Caco-2 (cell line): ENCODE results near the gene VENTX. TPM values are rescaled to one million over a fixed set of nuclear protein-coding genes. Genes with fewer than 3 reads are reported as not detected.

Source experiments
- BruUV-seq: library from RNA; stranded (reverse); fragments of 400-500 nt; replicated peaks from 2 replicates; lab custom pipeline; 2021; lab: Mats Ljungman, UMichigan
- CTCF ChIA-PET: fragments of 300-600 bp; sonication (Branson Sonifier 250); formaldehyde crosslinking; loops from one replicate; lab custom pipeline; 2022; ENCODE audit warnings: antibody characterized with exemption; lab: Charles Lee
- POLR2A ChIA-PET: fragments of 300-600 bp; sonication (Branson Sonifier 250); formaldehyde crosslinking; loops from one replicate; lab custom pipeline; 2022; ENCODE audit warnings: antibody characterized with exemption; lab: Charles Lee
- DNase-seq, 2 experiments: peaks; one replicate each; pipeline versions ENCODE4 v3.0.0 to v3.0.0-alpha.2; 2020 to 2022
- H3K27me3 ChIP-seq: replicated peaks from 2 replicates; pipeline ENCODE4 v1.6.0; 2011; ENCODE audit warnings: low read length; ENCODE audit not compliant: control insufficient read depth, insufficient read depth
- H3K36me3 ChIP-seq: 2 replicates; pipeline ENCODE4 v1.5.1; 2011; ENCODE audit warnings: low read length; ENCODE audit not compliant: control insufficient read depth, insufficient read depth
- H3K4me1 ChIP-seq: fragments of 250-450 bp; sonication (Bioruptor Pico); 2 replicates; pipeline ENCODE4 v1.5.1; 2020; ENCODE audit warnings: mild to moderate bottlenecking
- H3K4me3 ChIP-seq: 2 replicates; pipeline ENCODE4 v1.5.1; 2011; ENCODE audit warnings: low read depth, mild to moderate bottlenecking, control low read depth, low read length
- H3K9me3 ChIP-seq: fragments of 250-450 bp; sonication (Bioruptor Pico); 2 replicates; pipeline ENCODE4 v1.5.1; 2020; ENCODE audit warnings: mild to moderate bottlenecking, moderate library complexity
- H3K27ac Mint-ChIP-seq: one replicate; pipeline ENCODE4 v1.8.0; 2022; ENCODE audit warnings: mixed read lengths; ENCODE audit not compliant: unreplicated experiment
- H3K27me3 Mint-ChIP-seq: one replicate; pipeline ENCODE4 v1.8.0; 2022; ENCODE audit warnings: mixed read lengths; ENCODE audit not compliant: insufficient read depth, unreplicated experiment
- H3K36me3 Mint-ChIP-seq: one replicate; pipeline ENCODE4 v1.8.0; 2022; ENCODE audit warnings: mild to moderate bottlenecking, mixed read lengths; ENCODE audit not compliant: insufficient read depth, unreplicated experiment
- H3K4me1 Mint-ChIP-seq: one replicate; pipeline ENCODE4 v1.8.0; 2022; ENCODE audit warnings: low read depth, mixed read lengths; ENCODE audit not compliant: unreplicated experiment
- H3K4me3 Mint-ChIP-seq: one replicate; pipeline ENCODE4 v1.8.0; 2022; ENCODE audit warnings: mild to moderate bottlenecking, moderate library complexity, mixed read lengths; ENCODE audit not compliant: unreplicated experiment
- H3K9me3 Mint-ChIP-seq: one replicate; pipeline ENCODE4 v1.8.0; 2022; ENCODE audit warnings: mixed read lengths; ENCODE audit not compliant: unreplicated experiment
- intact Hi-C: fragments of 100-400 bp; cut with micrococcal nuclease; formaldehyde crosslinking; loops from one replicate; pipeline ENCODE4 v1.10.0; 2022; ENCODE audit not compliant: unreplicated experiment
- total RNA-seq: library from RNA; stranded (reverse); gene quantifications from 2 replicates; pipeline ENCODE4 v1.2.3, GENCODE V29; 2022
- TF ChIP-seq, protein P1 (sequence below), 2 experiments: fragments of 200-600 bp in 1 of 2; IDR thresholded peaks; 1 replicate in 1 of 2; 2 replicates in 1 of 2; pipeline versions ENCODE4 v1.5.1 to v1.8.0; 2011 to 2022; ENCODE audit warnings: antibody characterized with exemption in 1 of 2, control low read depth in 1 of 2, inconsistent platforms in 1 of 2, low read depth in 1 of 2, low read length in 1 of 2, mild to moderate bottlenecking in 1 of 2, moderate library complexity in 1 of 2; ENCODE audit not compliant: insufficient read depth in 1 of 2, severe bottlenecking in 1 of 2, unreplicated experiment in 1 of 2

Gene VENTX
- total RNA-seq, 1 experiment from 2014 or later, result not detected

DNA sequence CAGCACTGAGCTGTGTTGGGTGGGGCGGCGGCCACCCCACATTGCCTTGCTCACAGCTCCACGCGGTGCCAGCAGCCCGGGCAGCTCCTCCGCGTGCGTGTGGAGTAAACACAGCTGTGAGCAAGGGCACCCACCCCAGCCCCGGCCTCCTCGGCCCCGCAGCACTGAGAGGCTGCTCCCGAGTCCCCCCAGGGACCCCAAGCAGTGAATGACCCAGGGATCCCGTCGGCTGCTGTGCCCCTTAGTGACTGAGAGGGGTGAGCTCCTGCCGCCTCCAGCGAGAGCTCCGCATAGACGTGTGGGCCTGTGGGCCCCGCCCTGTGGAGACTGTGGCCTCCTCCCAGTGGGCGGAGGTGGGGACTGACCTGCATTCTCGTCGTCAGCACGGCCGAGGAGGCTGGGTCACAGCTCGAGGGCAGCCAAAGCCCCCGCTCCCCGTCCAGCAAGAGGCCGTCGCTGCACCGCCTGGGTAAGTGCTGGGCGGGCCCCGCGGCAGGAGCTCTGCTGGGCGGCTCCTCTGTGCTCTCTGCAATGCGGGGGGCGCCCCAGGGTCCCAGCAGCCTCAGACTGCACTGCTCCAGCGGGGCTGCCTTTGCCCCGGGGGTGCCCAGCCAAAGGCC, 37.6 kb upstream of the VENTX start:
- TF ChIP-seq, protein P1, sequence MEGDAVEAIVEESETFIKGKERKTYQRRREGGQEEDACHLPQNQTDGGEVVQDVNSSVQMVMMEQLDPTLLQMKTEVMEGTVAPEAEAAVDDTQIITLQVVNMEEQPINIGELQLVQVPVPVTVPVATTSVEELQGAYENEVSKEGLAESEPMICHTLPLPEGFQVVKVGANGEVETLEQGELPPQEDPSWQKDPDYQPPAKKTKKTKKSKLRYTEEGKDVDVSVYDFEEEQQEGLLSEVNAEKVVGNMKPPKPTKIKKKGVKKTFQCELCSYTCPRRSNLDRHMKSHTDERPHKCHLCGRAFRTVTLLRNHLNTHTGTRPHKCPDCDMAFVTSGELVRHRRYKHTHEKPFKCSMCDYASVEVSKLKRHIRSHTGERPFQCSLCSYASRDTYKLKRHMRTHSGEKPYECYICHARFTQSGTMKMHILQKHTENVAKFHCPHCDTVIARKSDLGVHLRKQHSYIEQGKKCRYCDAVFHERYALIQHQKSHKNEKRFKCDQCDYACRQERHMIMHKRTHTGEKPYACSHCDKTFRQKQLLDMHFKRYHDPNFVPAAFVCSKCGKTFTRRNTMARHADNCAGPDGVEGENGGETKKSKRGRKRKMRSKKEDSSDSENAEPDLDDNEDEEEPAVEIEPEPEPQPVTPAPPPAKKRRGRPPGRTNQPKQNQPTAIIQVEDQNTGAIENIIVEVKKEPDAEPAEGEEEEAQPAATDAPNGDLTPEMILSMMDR (IDR thresholded peaks at IDR 0.05; ENCODE audit: insufficient read depth in 1 of 2, low read depth in 1 of 2, low read length in 1 of 2, severe bottlenecking in 1 of 2, unreplicated experiment in 1 of 2), result no peak
- POLR2A ChIA-PET, result no interaction called here
- H3K9me3 Mint-ChIP-seq, result no peaks in the 10 kb centered on the region
- Histone ChIP-seq H3K27me3 (0 out of 2 replicates have a peak, but pooled peaks cover 1% of the 10 kb centered on the region), H3K9me3 (no peaks in the 10 kb centered on the region), H3K36me3 (no peaks in the 10 kb centered on the region), H3K4me1 (no peaks in the 10 kb centered on the region), H3K4me3 (no peak overlapping the region)
- no peak overlapping the region for H3K4me3 Mint-ChIP-seq
- no peak for DNase-seq
- intact Hi-C loops, result no loop called here
- H3K27me3 Mint-ChIP-seq, result peaks cover 8% of the 10 kb centered on the region
- H3K36me3 Mint-ChIP-seq, result no peaks in the 10 kb centered on the region
- CTCF ChIA-PET, result no interaction called here
- H3K27ac Mint-ChIP-seq, result no peak overlapping the region
- BruUV-seq, result no TSS peak
- no peaks in the 10 kb centered on the region for H3K4me1 Mint-ChIP-seq

DNA sequence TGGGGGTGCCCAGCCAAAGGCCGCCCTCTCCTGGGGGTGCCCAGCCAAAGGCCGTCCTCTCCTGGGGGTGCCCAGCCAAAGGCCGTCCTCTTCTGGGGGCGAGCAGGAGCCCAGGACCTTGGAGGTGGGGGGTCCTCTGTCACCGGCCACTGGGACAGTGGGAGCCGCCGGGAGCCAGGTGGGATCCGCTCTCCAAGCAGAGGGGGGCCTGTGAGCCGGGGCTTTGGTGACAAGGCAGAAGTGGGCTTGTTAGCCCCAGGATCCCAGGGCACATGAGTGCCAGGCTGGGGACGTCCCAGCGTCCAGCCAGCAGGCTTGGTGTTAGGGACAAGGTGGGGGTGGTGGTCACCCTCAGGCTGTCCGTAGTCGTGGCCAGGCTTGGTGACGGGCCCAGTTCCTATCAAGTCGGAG, 37.0 kb upstream of the VENTX start:
- TF ChIP-seq, protein P1 (IDR thresholded peaks at IDR 0.05; ENCODE audit: insufficient read depth in 1 of 2, low read depth in 1 of 2, low read length in 1 of 2, severe bottlenecking in 1 of 2, unreplicated experiment in 1 of 2), result no peak
- Mint-ChIP-seq H3K27ac (no peak overlapping the region), H3K9me3 (no peaks in the 10 kb centered on the region), H3K27me3 (peaks cover 8% of the 10 kb centered on the region), H3K4me1 (no peaks in the 10 kb centered on the region), H3K36me3 (no peaks in the 10 kb centered on the region), H3K4me3 (no peak overlapping the region)
- Histone ChIP-seq H3K9me3 (no peaks in the 10 kb centered on the region), H3K4me3 (no peak overlapping the region), H3K36me3 (no peaks in the 10 kb centered on the region), H3K27me3 (0 out of 2 replicates have a peak, but pooled peaks cover 1% of the 10 kb centered on the region), H3K4me1 (no peaks in the 10 kb centered on the region)
- ChIA-PET CTCF (no interaction called here), POLR2A (no interaction called here)
- DNase-seq, result no peak
- no TSS peak for BruUV-seq
- intact Hi-C loops, result no loop called here

DNA sequence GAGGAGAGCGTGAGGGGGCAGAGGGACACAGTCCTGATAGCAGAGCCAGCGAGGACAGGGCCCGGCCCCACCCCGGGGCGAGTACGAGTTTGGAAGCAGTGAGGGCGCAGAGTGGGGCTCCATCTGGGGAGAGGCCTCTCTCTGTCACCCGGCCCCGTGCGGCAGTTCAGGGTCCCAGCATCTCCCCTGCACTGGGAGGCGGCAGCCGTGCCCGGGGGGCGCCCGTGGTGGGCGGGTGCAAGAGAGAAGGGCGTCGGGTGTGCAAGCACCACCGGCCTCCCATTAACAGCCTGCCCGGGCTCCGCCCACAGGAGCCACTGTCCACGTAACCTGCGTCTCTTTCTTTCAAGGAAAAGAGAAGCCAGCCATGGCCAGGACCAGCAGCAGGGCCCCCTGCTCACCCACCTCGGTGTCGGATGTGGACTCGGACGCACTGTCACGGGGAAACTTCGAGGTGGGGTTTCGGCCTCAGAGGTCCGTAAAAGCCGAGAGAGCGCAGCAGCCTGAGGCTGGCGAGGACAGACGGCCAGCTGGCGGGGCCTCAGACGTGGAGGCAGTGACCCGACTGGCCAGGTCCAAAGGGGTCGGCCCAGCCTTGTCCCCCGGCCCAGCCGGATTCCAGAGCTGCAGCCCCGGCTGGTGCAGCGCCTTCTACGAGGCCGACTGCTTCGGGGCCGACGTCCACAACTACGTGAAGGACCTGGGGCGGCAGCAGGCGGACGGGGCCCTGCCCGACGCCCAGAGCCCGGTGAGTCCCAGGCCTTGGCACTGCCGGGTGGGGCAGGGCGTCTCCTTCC, 36.3 kb upstream of the VENTX start:
- Mint-ChIP-seq H3K4me1 (no peaks in the 10 kb centered on the region), H3K4me3 (no peak overlapping the region), H3K27me3 (peaks cover 5% of the 10 kb centered on the region), H3K27ac (no peak overlapping the region), H3K9me3 (no peaks in the 10 kb centered on the region), H3K36me3 (no peaks in the 10 kb centered on the region)
- TF ChIP-seq, protein P1 (IDR thresholded peaks at IDR 0.05; ENCODE audit: insufficient read depth in 1 of 2, low read depth in 1 of 2, low read length in 1 of 2, severe bottlenecking in 1 of 2, unreplicated experiment in 1 of 2), result no peak
- CTCF ChIA-PET, result no interaction called here
- POLR2A ChIA-PET, result no interaction called here
- H3K9me3 ChIP-seq, result no peaks in the 10 kb centered on the region
- no peak overlapping the region for H3K4me3 ChIP-seq
- H3K36me3 ChIP-seq, result no peaks in the 10 kb centered on the region
- H3K27me3 ChIP-seq, result 0 out of 2 replicates have a peak, but pooled peaks cover 1% of the 10 kb centered on the region
- no peaks in the 10 kb centered on the region for H3K4me1 ChIP-seq
- BruUV-seq, result no TSS peak
- intact Hi-C loops, result no loop called here
- DNase-seq, result no peak
